Measurements from ENCODE around the gene PRTN3.

DNA sequence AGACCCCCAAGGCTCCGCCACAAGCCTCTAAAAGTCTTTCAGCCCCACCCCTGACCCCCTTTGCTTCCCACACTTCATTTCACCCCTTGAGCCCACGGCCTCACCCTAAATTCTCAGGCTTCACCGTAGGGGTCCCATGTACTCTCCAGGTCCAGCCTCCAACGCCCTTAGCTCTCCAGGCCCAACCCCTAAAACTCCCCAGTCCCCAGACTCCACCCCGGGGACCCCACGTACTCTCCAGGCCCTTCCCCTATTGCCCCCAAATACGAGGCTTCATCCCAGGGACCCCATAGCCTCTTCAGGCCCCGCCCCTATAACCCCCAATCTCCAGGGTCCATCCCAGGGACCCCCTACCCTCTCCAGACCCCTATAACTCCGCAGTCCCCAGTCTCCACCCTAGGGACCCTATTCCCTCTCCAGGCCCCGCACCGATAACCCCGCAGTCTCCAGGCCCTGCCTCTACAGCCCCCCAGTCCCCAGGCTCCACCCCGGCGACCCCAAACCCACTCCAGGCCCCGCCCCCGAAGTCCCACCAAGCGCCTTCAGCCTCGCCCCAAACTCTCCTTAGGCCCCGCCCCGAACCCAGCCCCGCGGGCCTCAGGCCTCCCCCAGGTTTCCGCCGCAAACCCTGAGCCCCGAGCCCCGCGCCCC lies 51.6 kb downstream of the PRTN3 start:
- no peak for TF ChIP-seq CTCF (IDR thresholded peaks at IDR 0.05; ENCODE audit: low read depth, low read length)
- no peak for TF ChIP-seq EZH2phosphoT487 (IDR thresholded peaks at IDR 0.05; ENCODE audit: low read depth)
